GM21717 (cell line): Measurements from ENCODE around the gene USP34.

Experiments used
- ATAC-seq: cut with Tn5 transposase; IDR thresholded peaks from one replicate; pipeline ENCODE4 v1.9.1; 2021; ENCODE audit warnings: mild to moderate bottlenecking, moderate library complexity; ENCODE audit not compliant: unreplicated experiment

USP34 gene

DNA sequence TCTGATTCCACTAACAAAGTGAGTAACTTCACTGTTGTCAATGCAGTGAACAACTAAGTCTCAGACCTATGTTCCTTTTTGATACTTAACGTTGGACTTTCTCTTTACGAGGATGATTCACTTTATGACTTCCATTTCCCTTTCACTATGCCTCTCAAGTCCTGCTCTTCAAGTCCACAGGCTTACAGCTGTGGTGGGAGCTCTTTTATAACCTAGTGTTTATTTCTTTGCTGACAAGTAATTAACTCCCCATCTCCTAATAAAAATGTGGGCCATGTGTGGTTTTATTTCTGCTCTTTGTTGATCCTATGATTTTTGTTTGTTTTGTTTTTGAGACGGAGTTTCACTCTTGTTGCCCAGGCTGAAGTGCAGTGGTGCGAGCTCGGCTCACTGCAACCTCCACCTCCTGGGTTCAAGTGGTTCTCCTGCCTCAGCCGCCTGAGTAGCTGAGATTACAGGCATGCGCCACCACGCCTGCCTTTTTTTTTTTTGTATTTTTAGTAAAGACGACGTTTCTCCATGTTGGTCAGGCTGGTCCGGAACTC is 142.1 kb downstream of the USP34 start:
- no peak for ATAC-seq

- no peak for ATAC-seq
Observed at GRCh38 chr2:61327173-61327572, 143.7 kb downstream of the USP34 start.

- ATAC-seq: no peak
Observed at GRCh38 chr2:61326423-61326822, 144.5 kb downstream of the USP34 start.

GRCh38 chr2:61320181-61320580 is 150.7 kb downstream of the USP34 start:
- ATAC-seq: no peak

DNA sequence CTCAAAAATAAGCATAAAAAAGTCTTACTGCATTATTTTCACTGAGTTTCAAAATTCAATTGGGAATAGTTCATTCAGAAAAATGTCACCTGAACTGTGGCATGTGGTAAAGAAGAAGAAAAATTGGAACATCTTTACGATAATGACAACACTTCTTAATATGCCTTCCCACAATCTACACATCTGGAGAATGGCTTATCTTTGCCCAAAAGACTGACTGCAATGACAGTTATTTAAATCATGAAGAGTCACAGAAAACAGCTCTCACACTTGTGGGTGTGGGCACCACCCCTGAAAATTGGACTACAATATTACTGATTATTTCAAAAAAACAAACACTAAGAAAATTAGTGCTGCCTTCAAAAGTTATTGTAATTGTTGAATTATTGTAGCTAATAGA is 152.3 kb downstream of the USP34 start:
- ATAC-seq: no peak

DNA sequence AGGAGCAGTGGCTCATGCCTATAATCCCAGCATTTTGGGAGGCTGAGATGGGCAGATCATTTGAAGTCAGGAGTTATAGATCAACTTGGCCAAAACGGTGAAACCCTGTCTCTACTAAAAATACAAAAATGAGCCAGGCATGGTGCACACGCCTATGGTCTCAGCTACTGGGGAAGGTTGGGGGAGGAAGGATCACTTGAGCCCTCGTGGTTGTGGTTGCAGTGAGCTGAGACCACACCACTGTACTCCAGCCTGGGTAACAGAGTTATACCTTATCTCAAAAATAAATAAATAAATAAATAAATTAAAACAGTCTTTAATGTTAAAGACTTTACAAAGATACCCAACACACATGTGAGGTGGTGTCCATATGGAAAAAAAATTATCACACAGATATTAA is 174.9 kb downstream of the USP34 start:
- no peak for ATAC-seq

DNA sequence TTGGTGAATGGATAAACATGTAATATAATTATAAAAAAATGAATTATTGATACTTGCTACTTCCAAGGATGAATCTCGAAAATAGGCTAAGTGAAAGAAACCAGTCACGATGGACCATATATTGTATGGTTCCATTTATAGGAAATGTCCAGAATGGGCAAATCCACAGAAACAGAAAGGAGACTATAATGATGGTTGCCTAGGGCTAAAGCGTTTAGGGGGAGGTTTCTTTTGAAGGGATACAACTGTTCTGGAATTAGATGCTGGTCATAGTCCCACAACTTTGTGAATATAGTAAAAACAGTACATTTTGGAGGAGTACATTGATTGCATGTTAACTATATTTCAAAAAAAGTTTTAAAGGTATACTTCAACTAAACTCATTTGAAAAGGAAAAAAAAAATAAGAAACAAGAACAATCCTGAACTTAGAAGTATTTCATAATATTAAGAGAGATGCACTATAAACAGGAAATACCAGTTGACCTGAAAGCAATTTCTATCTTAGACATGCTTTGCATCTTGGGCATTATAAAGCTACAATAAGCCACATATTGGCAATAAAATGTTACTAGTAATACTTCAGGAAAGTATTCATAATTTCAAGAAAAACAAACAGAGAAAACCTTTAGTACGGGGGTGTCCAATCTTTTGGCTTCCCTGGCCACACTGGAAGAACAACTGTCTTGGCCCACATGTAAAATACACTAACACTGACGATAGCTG is 178.9 kb downstream of the USP34 start:
- no peak for ATAC-seq

- no peak for ATAC-seq
Observed at GRCh38 chr2:61288070-61288841, 182.6 kb downstream of the USP34 start.

GRCh38 chr2:61287254-61287653 is 183.6 kb downstream of the USP34 start:
- ATAC-seq: no peak

DNA sequence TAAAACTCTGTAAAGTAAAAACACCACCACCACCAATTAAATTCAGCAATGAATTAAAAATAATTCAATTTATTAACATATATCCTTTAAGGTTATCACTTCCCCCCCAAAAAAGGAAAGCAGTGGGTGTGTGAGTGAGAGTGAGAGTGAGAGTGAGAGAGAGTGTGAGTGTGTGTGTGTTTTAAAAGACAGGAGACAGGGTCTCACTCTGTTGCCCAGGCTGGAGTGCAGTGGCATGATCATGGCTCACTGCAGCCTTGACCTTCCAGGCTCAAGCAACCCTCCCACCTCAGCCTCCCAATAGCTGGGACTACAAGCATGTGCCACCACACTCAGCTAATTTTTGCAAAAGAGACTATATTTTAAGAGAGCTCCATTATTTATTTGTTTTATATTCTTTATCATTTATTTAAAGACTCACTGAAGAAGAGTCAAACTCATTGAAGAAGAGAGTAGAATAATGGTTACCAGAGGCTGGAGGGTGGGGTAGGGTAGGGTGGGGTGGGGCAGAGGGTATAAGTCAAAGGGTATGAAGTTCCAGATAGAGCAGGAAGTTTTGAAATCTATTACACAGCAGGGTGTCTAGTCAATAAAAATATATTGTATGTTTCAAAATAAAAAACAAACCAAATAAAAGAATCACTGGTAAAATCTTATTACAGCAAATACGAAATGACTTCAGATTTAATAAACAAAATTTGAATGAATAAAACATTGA is 187.3 kb downstream of the USP34 start:
- ATAC-seq: no peak

- no peak for ATAC-seq
Observed at GRCh38 chr2:61282104-61282590, 188.7 kb downstream of the USP34 start.

GRCh38 chr2:61281321-61281720 is 189.6 kb downstream of the USP34 start:
- ATAC-seq: no peak

GRCh38 chr2:61277756-61278155 is 193.1 kb downstream of the USP34 start:
- ATAC-seq: no peak

DNA sequence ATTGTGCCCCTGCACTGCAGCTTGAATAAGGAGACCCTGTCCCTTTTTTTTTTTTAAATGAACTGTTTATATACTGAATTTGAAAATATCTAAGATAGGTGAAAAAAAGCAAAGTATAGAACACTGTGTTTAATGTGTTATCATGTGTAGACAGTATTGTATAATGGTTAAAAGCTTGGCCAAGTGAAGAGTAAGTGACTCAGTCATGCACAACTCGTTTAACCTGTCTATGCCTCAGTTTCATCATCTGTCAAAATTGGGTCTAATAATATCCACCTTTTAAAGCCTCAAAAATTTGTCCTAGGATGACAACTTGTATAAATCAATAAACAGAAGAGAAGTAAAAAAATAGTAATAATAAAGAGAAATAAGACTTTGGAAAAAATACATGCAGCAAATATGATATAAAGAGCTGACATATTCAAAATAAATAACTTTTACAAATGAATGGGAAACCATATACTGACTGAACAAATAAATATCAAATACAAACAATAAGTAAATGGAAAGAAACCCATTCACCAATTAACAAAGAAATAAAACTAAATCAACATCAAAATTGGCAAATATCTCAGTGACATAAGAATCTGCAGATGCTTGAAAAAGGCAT is 195.2 kb downstream of the USP34 start:
- no peak for ATAC-seq

GRCh38 chr2:61272421-61273070 is 198.3 kb downstream of the USP34 start:
- no peak for ATAC-seq

DNA sequence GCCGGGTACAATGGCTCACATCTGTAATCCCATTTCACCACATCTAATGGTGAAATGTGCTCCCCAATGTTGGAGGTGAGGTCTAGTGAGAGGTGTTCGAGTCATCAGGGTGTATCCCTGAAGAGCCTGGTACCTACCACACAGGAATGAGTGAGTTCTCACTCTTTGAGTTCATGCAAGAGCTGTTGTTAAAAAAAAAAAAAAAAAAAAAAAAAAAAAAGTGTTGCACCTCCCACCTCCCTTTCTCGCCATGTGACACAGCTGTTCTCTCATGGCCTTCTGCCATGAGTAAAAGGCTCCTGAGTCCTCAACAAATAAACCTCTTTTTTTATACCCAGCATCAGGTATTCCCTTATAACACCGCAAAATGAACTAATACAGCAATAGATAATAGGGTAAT is 202.6 kb downstream of the USP34 start:
- ATAC-seq: no peak

DNA sequence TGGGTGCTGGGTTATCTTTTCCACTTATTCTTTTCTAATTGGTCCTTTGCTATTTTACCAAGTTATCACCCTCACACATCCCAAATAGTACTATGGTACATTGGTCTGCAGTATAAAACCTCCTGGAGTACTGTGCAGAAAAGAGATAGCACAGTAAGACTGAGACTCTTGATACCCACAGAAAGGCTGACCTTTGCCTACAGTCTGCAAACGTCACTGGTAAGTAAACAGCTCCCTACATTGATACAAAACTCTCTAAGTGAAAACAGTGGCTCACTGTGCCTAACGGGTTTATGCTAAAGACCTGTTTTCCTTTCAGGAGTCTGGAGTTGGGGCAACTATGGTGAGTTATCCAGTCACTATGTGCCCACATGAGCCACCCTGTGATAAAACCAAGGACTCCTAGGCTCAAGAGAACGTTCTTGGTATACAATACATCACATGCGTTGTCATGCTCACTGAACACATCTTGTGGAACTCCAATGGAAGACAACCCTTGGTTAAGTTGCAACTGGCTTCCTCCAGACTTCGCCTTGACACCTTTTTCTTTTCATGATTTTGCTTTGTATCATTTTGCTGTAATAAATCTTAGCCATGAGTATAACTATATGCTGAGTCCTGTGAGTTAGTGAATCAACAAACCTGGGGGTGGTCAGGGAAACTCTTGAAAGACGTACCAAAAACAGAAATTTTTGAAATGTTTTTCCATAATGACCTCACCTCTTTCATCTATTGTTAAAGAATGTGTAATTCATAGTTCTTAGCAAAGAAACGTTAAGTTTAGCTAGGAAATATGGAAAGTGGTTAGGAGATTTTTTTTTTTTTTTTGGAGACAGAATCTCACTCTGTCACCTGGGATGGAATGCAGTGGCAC is 204.0 kb downstream of the USP34 start:
- no peak for ATAC-seq

DNA sequence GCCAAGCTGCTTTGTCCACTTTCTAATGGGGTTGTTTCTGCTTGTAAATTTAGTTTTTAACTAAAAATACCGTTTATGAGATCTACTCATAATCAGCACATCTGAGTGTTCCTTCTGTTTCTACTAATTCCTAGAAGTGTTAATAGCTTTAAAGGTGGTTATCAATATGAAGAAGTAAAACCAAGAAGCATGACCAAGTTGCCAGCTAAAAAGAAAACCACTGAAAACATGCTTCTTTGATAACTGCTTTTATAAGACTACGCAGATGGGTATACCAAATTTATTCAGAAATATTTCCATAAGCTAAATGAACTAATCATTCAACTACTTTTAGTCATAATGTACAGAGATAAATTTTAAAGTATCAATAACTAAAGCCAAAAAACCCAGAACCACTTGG is 207.1 kb downstream of the USP34 start:
- no peak for ATAC-seq

- ATAC-seq: no peak
Observed at GRCh38 chr2:61262699-61263098, 208.2 kb downstream of the USP34 start.
